HG03432 (cell line): ENCODE data around the gene GJC1.
"Not testable (repeated sequence)": the region's sequence is repeated elsewhere in the genome, so short reads cannot be mapped to it uniquely, and the experiment has no call there.

ENCODE experiments used
- ATAC-seq: cut with Tn5 transposase; IDR thresholded peaks from one replicate; pipeline ENCODE4 v1.9.1; 2021; ENCODE audit warnings: mild to moderate bottlenecking, moderate library complexity; ENCODE audit not compliant: unreplicated experiment

Gene GJC1

GRCh38 chr17:44846206-44846605 is 16.1 kb upstream of the GJC1 start:
- no peak for ATAC-seq

GRCh38 chr17:44844390-44844830 is 14.3 kb upstream of the GJC1 start:
- no peak for ATAC-seq

- no peak for ATAC-seq
Measured at GRCh38 chr17:44842748-44843147, 12.7 kb upstream of the GJC1 start.

GRCh38 chr17:44840936-44841335 is 10.8 kb upstream of the GJC1 start:
- ATAC-seq = no peak

- ATAC-seq = no peak
Measured at GRCh38 chr17:44840274-44840673, 10.2 kb upstream of the GJC1 start.

GRCh38 chr17:44837196-44837595 is 7.1 kb upstream of the GJC1 start:
- no peak for ATAC-seq

GRCh38 chr17:44832805-44833204 is 2.7 kb upstream of the GJC1 start:
- no peak for ATAC-seq

- no peak for ATAC-seq
Measured at GRCh38 chr17:44831371-44831770, 1.3 kb upstream of the GJC1 start.

DNA sequence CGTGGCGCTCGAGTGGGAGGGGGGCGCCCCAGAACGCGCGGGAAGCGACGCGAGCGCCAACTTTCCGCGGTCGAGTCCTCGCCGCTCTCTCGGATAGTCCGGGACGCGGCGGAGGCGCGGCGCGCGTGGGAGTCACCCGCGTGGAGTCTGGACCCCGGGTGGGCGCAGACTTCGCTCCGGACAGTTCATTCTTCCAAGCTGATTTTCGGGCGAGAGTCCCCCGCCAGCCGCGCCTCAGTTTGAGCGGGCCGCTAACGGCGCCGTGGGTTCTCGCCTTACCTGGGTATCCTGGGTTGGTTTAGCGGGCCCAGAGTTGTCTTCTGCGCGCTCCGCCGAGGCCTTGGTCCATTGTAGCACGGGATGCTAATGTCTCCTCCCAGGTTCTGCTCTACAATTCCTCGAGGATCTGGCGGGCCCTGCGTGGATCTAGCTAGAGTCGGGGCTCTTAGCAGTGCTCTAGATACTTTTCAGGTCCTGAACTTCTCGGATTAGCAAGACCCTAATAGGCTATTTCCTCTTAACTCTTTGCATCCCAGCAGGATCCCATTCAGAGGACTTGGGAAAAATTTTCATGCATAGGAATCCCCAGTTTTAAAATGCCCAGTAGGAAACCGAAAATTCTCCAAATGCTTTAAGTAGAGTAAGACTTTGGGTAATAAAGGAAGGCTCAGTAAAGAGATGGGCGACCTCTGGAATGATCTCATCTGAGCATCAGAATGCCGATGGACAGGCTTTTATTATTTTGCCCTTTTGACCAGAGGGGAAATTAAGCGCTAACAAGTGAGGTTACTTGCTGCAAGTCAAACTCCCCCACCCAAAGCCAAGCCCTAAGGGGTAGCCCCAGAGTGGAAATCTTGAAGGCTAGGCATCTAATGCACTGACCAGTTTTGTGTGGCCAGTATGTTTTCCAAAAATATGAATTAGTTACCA is 537 bp upstream of the GJC1 start:
- ATAC-seq = no peak

GRCh38 chr17:44828919-44829522 is 1.1 kb downstream of the GJC1 start:
- no peak for ATAC-seq

- no peak for ATAC-seq
Measured at GRCh38 chr17:44827863-44828262, 2.2 kb downstream of the GJC1 start.

DNA sequence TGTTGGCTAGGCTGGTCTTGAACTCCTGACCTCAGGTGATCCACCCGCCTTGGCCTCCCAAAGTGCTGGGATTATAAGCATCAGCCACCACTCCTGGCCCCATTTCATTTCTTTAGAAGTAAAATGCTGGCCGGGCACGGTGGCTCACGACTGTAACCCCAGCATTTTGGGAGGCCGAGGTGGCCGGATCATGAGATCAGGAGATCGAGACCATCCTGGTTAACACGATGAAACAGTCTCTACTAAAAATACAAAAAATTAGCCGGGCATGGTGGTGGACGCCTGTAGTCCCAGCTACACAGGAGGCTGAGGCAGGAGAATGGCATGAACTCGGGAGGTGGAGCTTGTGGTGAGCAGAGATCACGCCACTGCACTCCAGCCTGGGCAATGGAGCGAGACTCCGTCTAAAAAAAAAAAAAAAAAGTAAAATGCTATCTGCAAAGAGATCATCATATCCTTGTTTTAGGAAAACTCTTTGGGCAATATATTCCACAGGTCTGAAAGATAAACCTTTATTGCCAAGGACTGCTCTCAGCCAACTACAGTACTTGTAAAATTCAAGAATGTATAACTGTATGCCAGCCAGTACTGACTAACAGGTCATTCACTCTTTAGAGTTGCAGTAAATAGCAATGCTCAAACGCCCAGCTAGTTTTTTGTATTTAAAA is 3.8 kb downstream of the GJC1 start:
- ATAC-seq = no peak

DNA sequence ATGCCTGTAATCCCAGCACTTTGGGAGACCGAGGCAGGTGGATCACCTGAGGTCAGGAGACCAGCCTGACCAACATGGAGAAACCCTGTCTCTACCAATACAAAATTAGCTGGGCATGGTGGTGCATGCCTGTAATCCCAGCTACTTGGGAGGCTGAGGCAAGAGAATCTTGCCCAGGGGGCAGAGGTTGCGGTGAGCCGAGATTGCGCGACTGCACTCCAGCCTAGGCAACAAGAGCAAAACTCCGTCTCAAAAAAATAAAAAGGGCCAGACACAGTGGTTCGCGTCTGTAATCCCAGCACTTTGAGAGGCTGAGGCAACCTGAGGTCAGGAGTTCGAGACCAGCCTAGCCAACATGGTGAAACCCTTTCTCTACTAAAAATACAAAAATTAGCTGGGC is 4.9 kb downstream of the GJC1 start:
- ATAC-seq = not testable (repeated sequence)

GRCh38 chr17:44820631-44821212 is 9.4 kb downstream of the GJC1 start:
- no peak for ATAC-seq

DNA sequence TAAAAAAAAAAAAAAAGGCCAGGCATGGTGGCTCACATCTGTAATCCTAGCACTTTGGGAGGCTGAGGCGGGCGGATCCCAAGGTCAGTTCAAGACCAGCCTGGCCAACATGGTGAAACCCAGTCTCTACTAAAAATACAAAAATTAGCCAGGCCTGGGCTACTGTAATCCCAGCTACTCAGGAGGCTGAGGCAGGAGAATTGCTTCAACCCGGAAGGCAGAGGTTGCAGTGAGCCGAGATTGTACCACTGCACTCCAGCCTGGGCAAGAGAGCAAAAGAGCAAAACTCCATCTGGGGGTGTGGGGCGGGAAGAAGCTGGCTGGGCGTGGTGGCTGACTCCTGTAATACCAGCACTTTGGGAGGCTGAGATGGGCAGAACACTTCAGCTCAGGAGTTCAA is 11.6 kb downstream of the GJC1 start:
- not testable (repeated sequence) for ATAC-seq

- no peak for ATAC-seq
Measured at GRCh38 chr17:44812263-44812662, 17.8 kb downstream of the GJC1 start.

- ATAC-seq = not testable (repeated sequence)
Measured at GRCh38 chr17:44808656-44809388, 21.3 kb downstream of the GJC1 start.

DNA sequence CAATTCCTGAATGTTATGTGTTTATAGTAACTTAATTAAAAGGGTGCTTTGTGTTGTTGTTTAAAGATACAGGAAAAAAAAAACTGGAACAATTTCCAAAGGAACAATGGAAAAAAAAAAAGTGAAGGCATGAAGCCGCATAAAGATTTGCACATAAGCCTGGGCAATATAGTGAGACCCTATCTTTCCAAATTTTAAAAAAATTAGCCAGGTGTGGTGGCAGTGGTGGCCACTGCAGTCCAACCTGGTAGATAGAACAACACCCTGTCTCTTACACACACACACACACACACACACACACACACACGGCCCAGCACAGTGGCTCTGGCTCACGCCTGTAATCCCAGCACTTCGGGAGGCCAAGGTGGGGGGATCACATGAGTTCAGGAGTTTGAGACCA is 21.9 kb downstream of the GJC1 start:
- no peak for ATAC-seq

- no peak for ATAC-seq
Measured at GRCh38 chr17:44807817-44808155, 22.3 kb downstream of the GJC1 start.

DNA sequence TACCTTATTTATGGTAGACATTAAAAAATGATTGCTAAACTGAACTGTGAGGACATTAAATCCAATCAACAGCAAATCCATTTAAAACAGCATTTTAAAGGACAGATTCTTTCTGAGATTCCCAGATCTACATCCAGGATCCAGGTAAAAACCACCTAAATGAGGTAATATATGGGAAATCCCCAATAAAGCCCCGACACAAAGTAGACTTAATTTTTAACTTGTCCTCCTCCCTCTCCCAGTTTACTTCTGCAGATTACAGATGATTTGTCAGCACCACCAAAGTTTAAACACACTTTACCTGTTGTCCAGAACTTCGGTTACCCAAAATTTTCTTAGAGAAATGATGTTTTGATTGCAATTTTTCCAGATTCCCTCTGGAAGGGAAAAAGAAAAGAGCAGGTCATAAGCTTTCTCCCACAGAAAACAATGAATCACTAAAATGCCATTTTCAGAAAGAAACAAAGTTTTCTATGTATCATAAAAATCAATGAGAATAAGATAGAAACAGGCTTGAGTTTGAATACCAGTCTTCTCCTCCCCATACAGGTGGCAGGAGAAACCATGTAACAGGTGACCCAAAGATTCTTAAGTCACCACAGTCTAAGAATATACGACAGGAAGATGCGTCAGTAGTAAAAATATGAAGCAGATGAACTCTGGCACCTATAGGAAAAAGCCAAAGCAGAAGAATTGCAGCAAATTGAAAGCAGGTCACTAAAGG is 22.8 kb downstream of the GJC1 start:
- no peak for ATAC-seq
